NK-92 (cell line): ENCODE data around the gene MFSD6.
"Not testable (repeated sequence)": the region's sequence is repeated elsewhere in the genome, so short reads cannot be mapped to it uniquely, and the experiment has no call there.

Experiments used
- DNase-seq: peaks from one replicate; lab custom pipeline; 2025; ENCODE audit not compliant: unreplicated experiment; lab: John Stamatoyannopoulos, UW

The MFSD6 gene

GRCh38 chr2:190405070-190405469 is 3.1 kb upstream of the MFSD6 start:
- DNase-seq, result no peak

- DNase-seq, result no peak
These were observed 2.2 kb upstream of the MFSD6 start for GRCh38 chr2:190405995-190406394.

GRCh38 chr2:190406805-190407204 is 1.4 kb upstream of the MFSD6 start:
- no peak for DNase-seq

GRCh38 chr2:190407246-190407661 is 901 bp upstream of the MFSD6 start:
- no peak for DNase-seq

GRCh38 chr2:190408538-190409271 is 550 bp downstream of the MFSD6 start:
- DNase-seq, result no peak

- DNase-seq, result no peak
These were observed 1.5 kb downstream of the MFSD6 start for GRCh38 chr2:190409616-190410015.

- no peak for DNase-seq
These were observed 2.0 kb downstream of the MFSD6 start for GRCh38 chr2:190410166-190410565.

- DNase-seq, result no peak
These were observed 4.8 kb downstream of the MFSD6 start for GRCh38 chr2:190412966-190413365.

GRCh38 chr2:190413421-190413820 is 5.3 kb downstream of the MFSD6 start:
- DNase-seq, result no peak

- DNase-seq, result no peak
These were observed 7.1 kb downstream of the MFSD6 start for GRCh38 chr2:190415251-190415650.

- DNase-seq, result no peak
These were observed 7.9 kb downstream of the MFSD6 start for GRCh38 chr2:190415794-190416775.

GRCh38 chr2:190417045-190417842 is 9.1 kb downstream of the MFSD6 start:
- no peak for DNase-seq

- no peak for DNase-seq
These were observed 10.6 kb downstream of the MFSD6 start for GRCh38 chr2:190418727-190419126.

GRCh38 chr2:190420801-190421200 is 12.6 kb downstream of the MFSD6 start:
- no peak for DNase-seq

- no peak for DNase-seq
These were observed 17.2 kb downstream of the MFSD6 start for GRCh38 chr2:190425221-190425866.

GRCh38 chr2:190425883-190426658 is 17.9 kb downstream of the MFSD6 start:
- no peak for DNase-seq

GRCh38 chr2:190430866-190431265 is 22.7 kb downstream of the MFSD6 start:
- not testable (repeated sequence) for DNase-seq

- DNase-seq, result no peak
These were observed 23.8 kb downstream of the MFSD6 start for GRCh38 chr2:190431907-190432306.

GRCh38 chr2:190432567-190433231 is 24.5 kb downstream of the MFSD6 start:
- DNase-seq, result no peak
